PC-9 (cell line): ENCODE measurements around the gene GFOD2. TPM values are rescaled to one million over a fixed set of nuclear protein-coding genes. Genes with fewer than 3 reads are reported as not detected.

Source experiments
- BruUV-seq: library from RNA; stranded (reverse); fragments of 400-500 nt; replicated peaks from 2 replicates; lab custom pipeline; 2021; lab: Mats Ljungman, UMichigan
- CTCF ChIA-PET: fragments of 300-600 bp; sonication (Branson Sonifier 250); formaldehyde crosslinking; loops from one replicate; lab custom pipeline; 2022; ENCODE audit warnings: antibody characterized with exemption; lab: Charles Lee
- POLR2A ChIA-PET: fragments of 300-600 bp; sonication (Branson Sonifier 250); formaldehyde crosslinking; loops from one replicate; lab custom pipeline; 2022; ENCODE audit warnings: antibody characterized with exemption; ENCODE audit not compliant: unreplicated experiment; lab: Charles Lee
- DNase-seq, 2 experiments: peaks; one replicate each; pipeline versions ENCODE4 v3.0.0 to v3.0.0-alpha.2; 2015 to 2022; ENCODE audit warnings: mixed read lengths in 1 of 2
- H2AFZ ChIP-seq: fragments of 200-600 bp; sonication (generic); 2 replicates; pipeline ENCODE4 v1.8.1; 2017; ENCODE audit warnings: antibody characterized with exemption
- H3F3A ChIP-seq: fragments of 200-600 bp; sonication (generic); 2 replicates; pipeline ENCODE4 v1.8.1; 2017; ENCODE audit warnings: antibody characterized with exemption, mild to moderate bottlenecking, low read depth; ENCODE audit not compliant: insufficient read depth
- H3K27ac ChIP-seq: fragments of 200-600 bp; sonication (generic); 2 replicates; pipeline ENCODE4 v1.6.1; 2016; ENCODE audit warnings: mixed run types
- H3K27me3 ChIP-seq: fragments of 200-600 bp; sonication (generic); 2 replicates; pipeline ENCODE4 v1.6.1; 2016; ENCODE audit warnings: low read depth, mixed run types; ENCODE audit not compliant: insufficient read depth
- H3K36me3 ChIP-seq: fragments of 200-600 bp; sonication (generic); 2 replicates; pipeline ENCODE4 v1.6.1; 2016; ENCODE audit warnings: low read depth, mixed run types
- H3K4me1 ChIP-seq: fragments of 200-600 bp; sonication (generic); replicated peaks from 2 replicates; pipeline ENCODE4 v1.6.1; 2016; ENCODE audit warnings: mixed run types; ENCODE audit not compliant: insufficient read depth
- H3K4me2 ChIP-seq: fragments of 200-600 bp; sonication (generic); 2 replicates; pipeline ENCODE4 v1.6.1; 2017; ENCODE audit warnings: mixed run types
- H3K4me3 ChIP-seq: fragments of 200-600 bp; sonication (generic); 2 replicates; pipeline ENCODE4 v1.6.1; 2016; ENCODE audit warnings: mixed run types
- H3K79me2 ChIP-seq: fragments of 200-600 bp; sonication (generic); 2 replicates; pipeline ENCODE4 v1.6.1; 2017; ENCODE audit warnings: low read depth, mixed run types
- H3K9me2 ChIP-seq: fragments of 200-600 bp; sonication (generic); 2 replicates; pipeline ENCODE4 v1.8.1; 2017; ENCODE audit warnings: mild to moderate bottlenecking; ENCODE audit not compliant: insufficient read depth
- H3K9me3 ChIP-seq: fragments of 200-600 bp; sonication (generic); 2 replicates; pipeline ENCODE4 v1.8.1; 2016; ENCODE audit warnings: low read depth; ENCODE audit not compliant: insufficient read depth
- H4K20me1 ChIP-seq: fragments of 200-600 bp; sonication (generic); 2 replicates; pipeline ENCODE4 v1.8.1; 2017; ENCODE audit not compliant: insufficient read depth
- EZH2 ChIP-seq: fragments of 200-600 bp; sonication (generic); IDR thresholded peaks from 2 replicates; pipeline ENCODE4 v1.8.0; 2017; ENCODE audit warnings: antibody characterized with exemption, low read depth
- intact Hi-C: fragments of 100-400 bp; cut with micrococcal nuclease; formaldehyde crosslinking; loops from one replicate; pipeline ENCODE4 v1.10.0; 2022; ENCODE audit not compliant: unreplicated experiment
- total RNA-seq: library from RNA; stranded (reverse); gene quantifications from 2 replicates; pipeline ENCODE4 v1.2.3, GENCODE V29; 2021
- TF ChIP-seq, protein P1 (sequence below): fragments of 200-600 bp; sonication (generic); conservative IDR thresholded peaks from 2 replicates; pipeline ENCODE4 v1.6.1; 2017; ENCODE audit warnings: mixed run types, antibody characterized with exemption, mild to moderate bottlenecking, moderate library complexity

The GFOD2 gene
- total RNA-seq, 1 experiment from 2014 or later, result 17.6 TPM

DNA sequence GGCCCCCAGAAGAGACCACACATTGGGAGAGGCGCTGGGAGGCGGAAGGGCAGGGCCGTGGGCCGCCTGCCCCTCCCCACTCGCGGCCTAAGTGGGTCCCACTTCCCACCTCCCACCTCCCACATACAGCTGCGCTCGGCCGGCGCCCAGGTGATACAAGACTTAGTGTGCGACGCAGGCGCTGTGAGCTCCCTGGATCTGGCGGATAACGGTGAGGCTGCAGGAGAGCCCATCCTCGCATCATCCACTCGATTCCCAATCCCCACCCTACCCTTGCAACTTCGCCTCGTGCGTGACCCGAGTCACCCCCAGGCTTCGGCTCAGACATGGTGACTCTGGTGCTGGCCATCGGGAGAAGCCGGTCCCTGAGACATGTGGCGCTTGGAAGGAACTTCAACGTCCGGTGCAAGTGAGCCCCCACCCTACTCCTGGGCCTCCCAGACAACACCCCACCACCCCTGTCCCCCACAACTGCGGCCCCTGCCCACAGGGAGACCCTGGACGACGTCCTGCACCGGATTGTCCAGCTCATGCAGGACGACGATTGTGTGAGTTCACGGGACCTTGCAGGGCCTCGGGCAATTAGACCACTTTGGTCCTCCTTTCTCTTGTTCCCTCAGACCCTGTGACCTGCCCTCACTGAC is 70.2 kb downstream of the GFOD2 start:
- no peak overlapping the region for H3K4me3 ChIP-seq
- intact Hi-C loops, result no loop called here

DNA sequence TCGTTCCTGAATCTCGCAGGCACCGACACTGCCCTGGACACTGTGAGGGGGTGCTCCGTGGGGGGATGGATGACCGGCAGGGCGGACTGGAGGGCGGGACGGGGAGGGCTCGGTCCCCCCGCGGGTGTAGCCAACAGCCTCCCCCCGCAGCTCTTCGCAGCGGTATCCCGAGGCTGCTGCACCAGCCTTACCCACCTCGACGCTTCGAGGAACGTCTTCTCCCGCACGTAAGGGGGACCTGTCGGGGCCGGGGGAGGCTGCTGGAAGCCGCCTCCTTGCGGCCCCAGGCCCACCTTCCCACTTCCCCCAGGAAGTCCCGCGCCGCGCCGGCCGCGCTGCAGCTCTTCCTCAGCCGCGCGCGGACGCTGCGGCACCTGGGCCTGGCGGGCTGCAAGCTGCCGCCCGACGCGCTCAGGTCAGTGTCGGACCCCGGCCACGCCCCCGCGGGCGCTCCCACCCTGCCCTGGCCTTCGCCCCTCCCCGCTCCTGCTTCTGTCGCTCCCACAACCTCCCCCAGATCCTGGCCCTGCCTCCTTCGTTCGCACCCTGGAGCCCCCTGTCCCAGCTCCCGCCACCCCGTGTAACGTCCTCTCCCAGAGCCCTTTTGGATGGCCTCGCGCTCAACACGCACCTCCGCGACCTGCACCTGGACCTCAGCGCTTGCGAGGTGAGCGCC is 70.9 kb downstream of the GFOD2 start:
- Histone ChIP-seq H2AFZ (no peak overlapping the region), H3K36me3 (no peaks in the 10 kb centered on the region), H3K4me2 (no peak overlapping the region), H3K27me3 (peaks cover 26% of the 10 kb centered on the region), H4K20me1 (no peaks in the 10 kb centered on the region), H3K9me2 (no peaks in the 10 kb centered on the region), H3K9me3 (no peaks in the 10 kb centered on the region), H3K4me1 (0 out of 2 replicates have a peak, but pooled peaks cover 1% of the 10 kb centered on the region), H3K79me2 (no peaks in the 10 kb centered on the region), H3K4me3 (no peak overlapping the region), H3K27ac (no peak overlapping the region), H3F3A (peaks cover 3% of the 10 kb centered on the region; the same call in 1 of the 2 replicates)
- intact Hi-C loops, result no loop called here
- no TSS peak for BruUV-seq
- TF ChIP-seq EZH2, result no peak
- TF ChIP-seq, protein P1, sequence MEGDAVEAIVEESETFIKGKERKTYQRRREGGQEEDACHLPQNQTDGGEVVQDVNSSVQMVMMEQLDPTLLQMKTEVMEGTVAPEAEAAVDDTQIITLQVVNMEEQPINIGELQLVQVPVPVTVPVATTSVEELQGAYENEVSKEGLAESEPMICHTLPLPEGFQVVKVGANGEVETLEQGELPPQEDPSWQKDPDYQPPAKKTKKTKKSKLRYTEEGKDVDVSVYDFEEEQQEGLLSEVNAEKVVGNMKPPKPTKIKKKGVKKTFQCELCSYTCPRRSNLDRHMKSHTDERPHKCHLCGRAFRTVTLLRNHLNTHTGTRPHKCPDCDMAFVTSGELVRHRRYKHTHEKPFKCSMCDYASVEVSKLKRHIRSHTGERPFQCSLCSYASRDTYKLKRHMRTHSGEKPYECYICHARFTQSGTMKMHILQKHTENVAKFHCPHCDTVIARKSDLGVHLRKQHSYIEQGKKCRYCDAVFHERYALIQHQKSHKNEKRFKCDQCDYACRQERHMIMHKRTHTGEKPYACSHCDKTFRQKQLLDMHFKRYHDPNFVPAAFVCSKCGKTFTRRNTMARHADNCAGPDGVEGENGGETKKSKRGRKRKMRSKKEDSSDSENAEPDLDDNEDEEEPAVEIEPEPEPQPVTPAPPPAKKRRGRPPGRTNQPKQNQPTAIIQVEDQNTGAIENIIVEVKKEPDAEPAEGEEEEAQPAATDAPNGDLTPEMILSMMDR, result no peak
- DNase-seq, result no peak
- ChIA-PET CTCF (no interaction called here), POLR2A (no interaction called here)

More for the DNA sequence above, 70.2 kb downstream of the GFOD2 start:
- ChIA-PET CTCF (no interaction called here), POLR2A (no interaction called here)
- no peak overlapping the region for H2AFZ ChIP-seq
- DNase-seq, result no peak
- peaks cover 2% of the 10 kb centered on the region; the same call in 1 of the 2 replicates for H3F3A ChIP-seq
- H3K4me2 ChIP-seq, result no peak overlapping the region
- no peaks in the 10 kb centered on the region for H4K20me1 ChIP-seq
- peaks cover 32% of the 10 kb centered on the region for H3K27me3 ChIP-seq
- no peak overlapping the region for H3K27ac ChIP-seq
- 0 out of 2 replicates have a peak, but pooled peaks cover 5% of the 10 kb centered on the region for H3K4me1 ChIP-seq
- no peaks in the 10 kb centered on the region for H3K9me2 ChIP-seq
- TF ChIP-seq, protein P1, result no peak
- TF ChIP-seq EZH2, result no peak
- BruUV-seq, result no TSS peak
- H3K79me2 ChIP-seq, result no peaks in the 10 kb centered on the region
- no peaks in the 10 kb centered on the region for H3K9me3 ChIP-seq
- no peaks in the 10 kb centered on the region for H3K36me3 ChIP-seq

DNA sequence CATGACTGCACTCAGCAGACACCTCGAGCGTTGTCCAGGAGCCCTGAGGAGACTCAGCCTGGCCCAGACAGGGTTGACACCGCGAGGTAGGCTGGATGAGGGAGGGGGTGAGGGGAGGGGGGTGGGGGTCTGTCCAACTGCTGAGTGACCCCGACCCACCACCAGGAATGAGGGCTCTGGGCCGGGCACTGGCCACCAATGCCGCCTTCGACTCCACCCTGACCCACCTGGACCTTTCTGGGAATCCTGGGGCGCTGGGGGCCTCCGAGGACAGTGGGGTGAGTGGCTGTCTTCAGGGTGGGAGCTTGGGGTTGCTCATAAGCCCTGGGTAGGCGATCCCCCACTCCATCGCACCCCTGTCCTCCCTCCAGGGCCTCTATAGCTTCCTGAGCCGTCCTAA is 71.4 kb downstream of the GFOD2 start:
- Histone ChIP-seq H3K4me1 (no peaks in the 10 kb centered on the region), H3F3A (peaks cover 3% of the 10 kb centered on the region; the same call in 1 of the 2 replicates), H3K27ac (no peak overlapping the region), H3K36me3 (no peaks in the 10 kb centered on the region), H3K9me2 (no peaks in the 10 kb centered on the region), H3K9me3 (no peaks in the 10 kb centered on the region), H3K4me2 (no peak overlapping the region), H2AFZ (no peak overlapping the region), H3K27me3 (peaks cover 24% of the 10 kb centered on the region), H3K4me3 (no peak overlapping the region), H3K79me2 (no peaks in the 10 kb centered on the region), H4K20me1 (no peaks in the 10 kb centered on the region)
- no peak for DNase-seq
- POLR2A ChIA-PET, result no interaction called here
- CTCF ChIA-PET, result no interaction called here
- intact Hi-C loops, result no loop called here
- TF ChIP-seq, protein P1, result no peak
- TF ChIP-seq EZH2, result no peak
- no TSS peak for BruUV-seq
